Activated CD8-positive, alpha-beta memory T cell treated with anti-CD3 and anti-CD28 coated beads for 48 hours (primary cell): Measurements from ENCODE around the gene MATN1.

Experiments used
- DNase-seq, 3 experiments: peaks; one replicate each; pipeline ENCODE4 v3.0.0-alpha.2; 2020; ENCODE audit warnings: low read depth in 2 of 3, low spot score in 2 of 3

MATN1 gene

DNA sequence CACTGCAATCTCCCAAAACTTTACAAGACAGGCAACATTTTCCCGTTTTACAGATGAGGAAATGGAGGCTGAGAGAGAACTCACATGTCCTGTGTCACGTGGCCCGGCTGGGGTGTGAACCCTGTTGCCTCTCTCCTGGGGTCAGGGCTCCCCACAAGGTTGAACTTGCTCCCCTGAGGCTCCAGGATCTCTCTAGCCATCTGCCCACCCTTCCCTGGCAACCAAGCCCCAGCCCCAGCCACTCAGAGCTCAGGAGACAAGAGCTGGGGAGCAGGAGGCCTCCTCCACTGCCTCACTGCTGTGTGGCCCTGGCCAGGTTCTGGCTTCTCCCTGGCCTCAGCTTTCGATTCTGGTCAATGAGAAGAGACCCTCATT is 22.4 kb upstream of the MATN1 start:
- DNase-seq: no peak

DNA sequence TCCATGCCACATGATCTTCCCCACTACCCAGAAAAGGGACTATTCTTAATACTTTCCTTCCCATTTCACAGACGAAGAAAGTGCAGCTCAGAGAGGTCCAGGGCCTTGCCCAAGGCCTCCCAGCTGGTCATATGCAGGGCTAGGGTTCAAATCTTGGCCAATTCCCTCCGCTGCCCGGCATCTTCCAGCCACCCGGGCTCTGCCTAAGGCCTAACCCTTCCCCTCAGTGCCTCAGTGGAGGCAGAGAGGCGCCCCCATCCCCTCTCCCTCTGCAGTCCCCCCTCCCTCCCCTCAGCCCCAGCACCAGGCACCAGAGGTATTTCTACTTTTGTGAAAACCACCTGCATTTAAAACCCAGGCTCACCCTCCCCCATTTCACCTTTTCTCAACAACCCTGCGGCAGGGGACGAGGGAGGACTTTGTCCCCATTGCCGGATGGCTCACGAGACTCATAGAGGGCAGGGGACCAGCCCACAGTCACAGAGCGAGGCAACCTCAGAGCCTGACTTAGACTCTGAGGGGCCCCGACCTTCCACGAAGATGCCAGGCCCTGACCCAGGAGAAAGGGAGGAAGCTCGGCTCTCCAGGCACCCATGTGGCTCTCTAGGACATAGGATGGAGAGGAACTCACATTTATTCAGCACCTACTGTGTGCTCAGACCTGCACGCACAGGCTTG is 21.9 kb upstream of the MATN1 start:
- no peak for DNase-seq

DNA sequence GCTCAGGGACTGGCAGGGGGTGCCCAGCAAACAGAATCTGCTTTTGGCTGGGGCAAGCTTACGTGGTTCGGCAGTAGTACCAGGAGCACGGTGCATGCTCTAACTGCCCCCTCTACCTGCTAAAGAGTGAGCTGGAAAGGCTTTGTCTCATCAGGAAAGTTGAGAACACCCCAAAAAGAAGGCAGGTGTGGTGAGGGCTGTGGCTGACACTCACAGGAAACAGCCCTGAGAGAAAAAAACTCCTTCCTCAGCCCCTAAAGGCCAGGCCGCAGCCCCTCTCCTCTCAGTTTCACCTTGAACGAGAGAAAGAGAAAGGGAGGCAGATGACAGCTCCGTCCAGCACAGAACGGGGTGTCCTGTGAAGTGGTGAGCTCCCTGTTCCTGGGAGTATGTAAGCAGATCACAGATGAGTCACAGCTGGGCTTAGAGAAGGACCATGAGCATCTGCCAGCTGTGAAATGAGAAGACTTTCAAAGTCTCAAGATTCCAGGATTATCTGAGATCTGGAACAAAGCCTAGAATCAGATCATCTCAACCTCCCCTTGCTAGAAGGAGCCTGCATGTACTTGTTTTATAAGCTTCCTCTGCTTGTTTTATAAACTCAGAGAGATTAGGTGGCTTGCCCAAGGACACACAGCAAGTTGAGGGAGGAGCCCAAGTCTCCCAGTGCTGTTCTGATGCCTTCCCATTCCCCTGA is 20.8 kb upstream of the MATN1 start:
- no peak for DNase-seq

DNA sequence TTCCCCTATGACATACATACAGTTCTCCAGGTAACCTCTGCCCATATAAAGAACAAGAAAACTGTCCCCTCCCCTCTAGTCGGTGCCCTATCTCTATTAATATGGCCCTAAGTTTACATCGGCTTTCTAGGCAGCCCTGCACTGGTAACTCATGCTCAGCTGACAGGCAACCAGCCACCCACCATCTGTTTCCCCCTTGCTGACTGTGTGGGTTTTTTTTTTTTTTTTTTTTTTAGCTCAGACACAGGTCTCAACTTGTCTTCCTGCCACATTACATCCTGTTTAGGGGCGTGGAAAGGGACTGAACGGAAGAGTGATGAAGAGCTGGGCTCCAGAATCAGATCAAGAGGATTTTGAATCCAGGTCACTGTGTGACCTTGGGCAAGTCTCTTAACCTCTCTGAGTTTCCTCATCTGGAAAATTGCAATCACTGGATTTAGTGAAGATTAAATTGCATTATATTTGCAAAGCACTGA is 20.2 kb upstream of the MATN1 start:
- DNase-seq: no peak

DNA sequence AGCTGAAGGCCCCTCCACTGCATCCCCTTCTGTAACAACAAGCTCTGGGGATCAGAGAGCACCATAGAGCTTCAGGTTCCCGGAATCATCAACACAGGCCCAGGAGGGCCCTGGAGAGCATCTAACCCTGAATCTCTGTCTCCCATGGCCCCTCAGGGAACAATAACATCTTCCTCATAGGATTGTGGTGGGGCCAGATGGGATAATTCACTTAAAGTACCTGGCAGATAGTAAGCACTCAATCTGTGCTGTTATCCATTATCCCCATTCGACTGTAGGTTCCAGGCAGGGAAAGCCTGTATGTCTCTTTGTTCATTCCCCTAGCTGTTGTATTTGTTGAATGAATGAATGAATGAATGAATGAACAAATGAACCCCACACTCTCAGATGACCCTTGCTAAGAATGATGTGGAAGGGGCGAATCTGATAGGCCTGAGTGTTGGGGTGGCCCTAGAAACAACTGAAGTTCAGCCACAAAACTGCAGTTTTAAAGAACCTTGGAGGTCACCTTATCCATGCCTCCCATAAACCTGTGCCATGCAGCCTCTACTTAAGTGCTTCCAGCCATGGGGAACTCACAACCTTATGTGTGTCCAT is 19.7 kb upstream of the MATN1 start:
- no peak for DNase-seq

DNA sequence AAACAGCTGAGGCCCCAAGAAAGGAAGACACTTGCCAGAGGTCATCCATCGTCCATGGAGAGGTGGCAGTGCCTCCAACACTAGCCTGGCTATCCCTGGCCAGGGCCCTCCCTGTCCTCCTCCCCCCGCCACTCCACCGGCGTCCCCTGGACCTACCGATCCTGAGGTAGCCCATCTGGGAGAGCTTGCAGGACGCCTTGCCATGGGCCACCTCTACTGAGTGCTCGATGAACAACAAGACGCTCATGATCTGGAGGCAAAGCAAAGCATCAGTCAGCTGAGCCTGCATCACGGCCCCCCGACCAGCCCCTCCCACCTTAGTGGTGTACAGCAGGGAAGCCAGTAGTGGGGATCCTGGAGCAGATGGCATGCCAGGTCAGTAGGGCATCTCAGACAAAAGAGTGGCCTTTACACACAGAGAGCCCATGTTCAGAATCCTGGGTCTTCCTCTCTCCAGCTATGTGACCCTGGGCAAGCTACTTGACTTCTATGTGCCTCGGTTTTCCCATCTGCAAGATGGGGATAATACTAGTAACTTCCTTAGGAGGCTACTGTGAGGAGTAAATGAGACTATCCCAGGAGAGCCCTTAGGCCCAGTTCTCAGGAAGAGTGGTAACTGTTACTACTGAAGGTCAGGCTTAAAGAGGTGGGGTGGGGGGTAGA is 19.0 kb upstream of the MATN1 start:
- no peak for DNase-seq

GRCh38 chr1:30741239-30741894 is 18.0 kb upstream of the MATN1 start:
- DNase-seq: no peak

GRCh38 chr1:30740251-30741238 is 17.2 kb upstream of the MATN1 start:
- no peak for DNase-seq

GRCh38 chr1:30739601-30740000 is 16.2 kb upstream of the MATN1 start:
- DNase-seq: no peak

DNA sequence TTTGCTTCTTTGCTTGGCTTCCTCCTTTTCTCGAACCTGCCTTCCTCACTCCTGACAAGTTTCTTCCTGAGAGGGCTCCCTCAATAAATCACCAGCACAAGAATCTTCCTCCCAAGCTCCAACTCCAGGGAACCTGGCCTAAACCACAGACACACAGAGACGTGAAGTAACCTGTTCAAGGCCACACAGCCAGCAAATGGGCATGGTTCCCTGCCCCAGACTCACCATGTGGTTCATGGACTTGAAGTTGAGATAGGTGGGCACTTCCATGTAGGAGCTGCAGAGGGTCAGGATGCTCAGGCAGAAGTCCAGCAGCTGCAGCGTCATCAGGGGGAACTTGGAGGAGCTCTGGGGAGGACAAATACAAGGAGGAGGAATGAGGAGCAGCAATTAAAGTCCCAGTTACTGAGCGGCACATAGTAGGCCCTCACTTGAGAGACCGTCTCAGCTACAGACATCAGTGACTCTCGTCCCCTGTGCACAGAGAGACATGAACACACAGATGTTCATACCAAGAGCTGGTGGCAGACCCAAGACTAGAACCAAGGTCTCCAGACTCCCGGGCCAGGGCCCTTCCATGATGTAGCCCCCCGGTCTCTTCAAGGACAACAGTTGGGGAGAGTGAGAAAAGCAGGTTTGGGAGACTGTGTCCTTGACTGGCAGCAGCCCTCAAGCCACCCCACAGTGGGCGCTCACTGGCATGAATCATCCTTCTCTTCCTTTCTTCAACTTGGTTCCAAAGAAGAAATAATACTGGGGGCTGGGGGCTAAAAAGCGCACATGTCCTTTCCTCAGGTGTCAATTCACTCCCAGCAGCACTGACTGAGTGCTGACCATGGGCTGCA is 15.6 kb upstream of the MATN1 start:
- no peak for DNase-seq

- no peak for DNase-seq
These were observed 14.8 kb upstream of the MATN1 start for GRCh38 chr1:30738040-30738714.

DNA sequence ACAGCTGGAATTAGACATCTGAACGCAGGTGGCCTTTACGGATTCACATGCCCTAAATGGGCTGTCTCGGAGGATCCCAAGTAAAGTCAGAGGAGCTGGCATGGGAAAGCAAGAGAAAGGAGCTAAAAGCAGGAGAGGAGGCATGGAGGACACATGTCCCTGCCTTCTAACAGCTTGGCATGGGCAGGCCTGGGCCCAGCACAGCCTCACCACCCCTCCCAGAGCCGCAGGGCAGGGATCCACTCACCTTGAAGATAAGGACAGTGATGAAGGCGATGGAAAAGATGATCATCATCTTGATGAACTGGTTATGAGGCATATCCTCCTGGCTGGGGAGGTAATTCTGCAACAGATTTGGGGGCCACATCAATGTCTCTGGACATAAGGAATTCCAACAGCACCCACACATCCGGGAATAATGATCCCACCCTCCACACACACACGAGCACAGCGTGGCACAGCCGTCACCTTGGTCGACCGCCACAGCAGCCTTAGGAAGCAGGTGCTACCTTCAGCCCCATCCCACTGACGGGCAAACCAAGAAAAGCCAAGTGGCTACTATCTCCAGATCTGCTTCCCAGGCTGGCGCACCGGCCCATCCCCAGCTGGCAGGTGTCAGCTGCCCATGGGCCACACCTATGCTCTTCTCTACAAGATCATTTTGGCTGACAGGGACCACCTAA is 14.1 kb upstream of the MATN1 start:
- DNase-seq: no peak

- DNase-seq: no peak
These were observed 12.5 kb upstream of the MATN1 start for GRCh38 chr1:30735668-30736498.

DNA sequence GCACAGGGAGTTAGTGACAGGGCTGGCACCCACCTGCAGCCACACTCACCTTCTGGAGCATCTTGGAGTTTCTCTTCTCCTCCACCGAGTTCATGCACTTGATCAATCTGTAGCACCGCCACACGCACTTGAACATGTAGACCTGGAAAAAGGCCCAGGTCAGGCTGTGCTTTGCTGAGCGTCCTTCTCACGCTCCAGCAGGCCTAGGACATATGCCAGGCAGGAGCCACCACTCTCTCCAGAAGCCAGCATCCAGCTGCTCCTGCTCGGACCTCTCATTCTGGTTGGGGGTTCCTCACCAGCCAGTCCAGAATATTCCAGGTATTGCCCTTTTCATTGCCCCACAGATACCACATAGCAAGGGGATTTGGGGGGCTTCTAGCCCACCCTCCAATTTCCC is 11.7 kb upstream of the MATN1 start:
- no peak for DNase-seq

- DNase-seq: no peak
These were observed 11.2 kb upstream of the MATN1 start for GRCh38 chr1:30734580-30734979.

- no peak for DNase-seq
These were observed 10.7 kb upstream of the MATN1 start for GRCh38 chr1:30734106-30734505.

GRCh38 chr1:30733493-30733892 is 10.1 kb upstream of the MATN1 start:
- DNase-seq: no peak
